ENCODE measurements around the gene IDH2. TPM values are rescaled to one million over a fixed set of nuclear protein-coding genes. Genes with fewer than 3 reads are reported as not detected.
A peak's percentile ranks its signal among the peaks of the same experiment; 100 is the strongest.

Gene IDH2
- total RNA-seq, 1 experiment from 2014 or later, result 53.3 TPM

DNA sequence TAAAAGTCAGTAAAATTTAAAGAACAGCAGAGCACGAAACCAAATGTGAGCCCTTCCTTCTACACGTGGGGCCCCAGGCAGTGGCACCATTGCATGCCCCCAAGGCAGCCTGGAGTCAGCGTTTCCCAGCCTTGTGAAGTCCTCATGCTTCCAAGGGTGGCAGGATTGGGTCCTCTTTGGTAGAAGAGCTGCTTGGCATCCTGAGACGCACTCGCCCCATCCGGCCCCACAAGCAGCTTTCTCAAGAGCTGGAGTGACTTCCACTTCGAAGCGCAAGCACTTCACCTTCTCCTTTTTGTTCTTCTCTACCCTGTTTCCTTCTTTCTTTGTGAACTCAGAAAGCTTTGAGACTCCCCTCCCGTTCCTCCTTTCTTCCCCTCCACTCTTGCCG, 66.4 kb downstream of the IDH2 start:
- H3K9me3 Mint-ChIP-seq, result no peaks in the 10 kb centered on the region
- peaks cover 70% of the 10 kb centered on the region for H3K4me1 Mint-ChIP-seq
- H3K4me3 Mint-ChIP-seq, result no peak overlapping the region
- POLR2A ChIA-PET, result interaction anchor here (1.6 kb wide), 1 partner anchor 67 kb away, joined by 5 read pairs; the partner anchor contains the start of gene IDH2
- TF ChIP-seq SMAD4 (CRISPR knock-in tag; IDR thresholded peaks at IDR 0.05) (no peak), ETV6 (CRISPR knock-in tag; IDR thresholded peaks at IDR 0.05) (no peak), NR3C1 (CRISPR knock-in tag; conservative IDR thresholded peaks at IDR 0.05; ENCODE audit: low read depth) (no peak), ZBTB21 (CRISPR knock-in tag; IDR thresholded peaks at IDR 0.05; ENCODE audit: borderline replicate concordance) (no peak), FOXJ3 (CRISPR knock-in tag; IDR thresholded peaks at IDR 0.05; ENCODE audit: borderline replicate concordance) (no peak), ZNF219 (CRISPR knock-in tag; IDR thresholded peaks at IDR 0.05; ENCODE audit: borderline replicate concordance) (no peak), ELF4 (CRISPR knock-in tag; IDR thresholded peaks at IDR 0.05; ENCODE audit: low read depth) (no peak)
- TF ChIP-seq, protein P1, sequence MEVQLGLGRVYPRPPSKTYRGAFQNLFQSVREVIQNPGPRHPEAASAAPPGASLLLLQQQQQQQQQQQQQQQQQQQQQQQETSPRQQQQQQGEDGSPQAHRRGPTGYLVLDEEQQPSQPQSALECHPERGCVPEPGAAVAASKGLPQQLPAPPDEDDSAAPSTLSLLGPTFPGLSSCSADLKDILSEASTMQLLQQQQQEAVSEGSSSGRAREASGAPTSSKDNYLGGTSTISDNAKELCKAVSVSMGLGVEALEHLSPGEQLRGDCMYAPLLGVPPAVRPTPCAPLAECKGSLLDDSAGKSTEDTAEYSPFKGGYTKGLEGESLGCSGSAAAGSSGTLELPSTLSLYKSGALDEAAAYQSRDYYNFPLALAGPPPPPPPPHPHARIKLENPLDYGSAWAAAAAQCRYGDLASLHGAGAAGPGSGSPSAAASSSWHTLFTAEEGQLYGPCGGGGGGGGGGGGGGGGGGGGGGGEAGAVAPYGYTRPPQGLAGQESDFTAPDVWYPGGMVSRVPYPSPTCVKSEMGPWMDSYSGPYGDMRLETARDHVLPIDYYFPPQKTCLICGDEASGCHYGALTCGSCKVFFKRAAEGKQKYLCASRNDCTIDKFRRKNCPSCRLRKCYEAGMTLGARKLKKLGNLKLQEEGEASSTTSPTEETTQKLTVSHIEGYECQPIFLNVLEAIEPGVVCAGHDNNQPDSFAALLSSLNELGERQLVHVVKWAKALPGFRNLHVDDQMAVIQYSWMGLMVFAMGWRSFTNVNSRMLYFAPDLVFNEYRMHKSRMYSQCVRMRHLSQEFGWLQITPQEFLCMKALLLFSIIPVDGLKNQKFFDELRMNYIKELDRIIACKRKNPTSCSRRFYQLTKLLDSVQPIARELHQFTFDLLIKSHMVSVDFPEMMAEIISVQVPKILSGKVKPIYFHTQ (CRISPR knock-in tag; IDR thresholded peaks at IDR 0.05), result no peak
- TF ChIP-seq, protein P2, sequence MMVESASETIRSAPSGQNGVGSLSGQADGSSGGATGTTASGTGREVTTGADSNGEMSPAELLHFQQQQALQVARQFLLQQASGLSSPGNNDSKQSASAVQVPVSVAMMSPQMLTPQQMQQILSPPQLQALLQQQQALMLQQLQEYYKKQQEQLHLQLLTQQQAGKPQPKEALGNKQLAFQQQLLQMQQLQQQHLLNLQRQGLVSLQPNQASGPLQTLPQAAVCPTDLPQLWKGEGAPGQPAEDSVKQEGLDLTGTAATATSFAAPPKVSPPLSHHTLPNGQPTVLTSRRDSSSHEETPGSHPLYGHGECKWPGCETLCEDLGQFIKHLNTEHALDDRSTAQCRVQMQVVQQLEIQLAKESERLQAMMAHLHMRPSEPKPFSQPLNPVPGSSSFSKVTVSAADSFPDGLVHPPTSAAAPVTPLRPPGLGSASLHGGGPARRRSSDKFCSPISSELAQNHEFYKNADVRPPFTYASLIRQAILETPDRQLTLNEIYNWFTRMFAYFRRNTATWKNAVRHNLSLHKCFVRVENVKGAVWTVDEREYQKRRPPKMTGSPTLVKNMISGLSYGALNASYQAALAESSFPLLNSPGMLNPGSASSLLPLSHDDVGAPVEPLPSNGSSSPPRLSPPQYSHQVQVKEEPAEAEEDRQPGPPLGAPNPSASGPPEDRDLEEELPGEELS (CRISPR knock-in tag; IDR thresholded peaks at IDR 0.05), result no peak
- TF ChIP-seq, protein P3, sequence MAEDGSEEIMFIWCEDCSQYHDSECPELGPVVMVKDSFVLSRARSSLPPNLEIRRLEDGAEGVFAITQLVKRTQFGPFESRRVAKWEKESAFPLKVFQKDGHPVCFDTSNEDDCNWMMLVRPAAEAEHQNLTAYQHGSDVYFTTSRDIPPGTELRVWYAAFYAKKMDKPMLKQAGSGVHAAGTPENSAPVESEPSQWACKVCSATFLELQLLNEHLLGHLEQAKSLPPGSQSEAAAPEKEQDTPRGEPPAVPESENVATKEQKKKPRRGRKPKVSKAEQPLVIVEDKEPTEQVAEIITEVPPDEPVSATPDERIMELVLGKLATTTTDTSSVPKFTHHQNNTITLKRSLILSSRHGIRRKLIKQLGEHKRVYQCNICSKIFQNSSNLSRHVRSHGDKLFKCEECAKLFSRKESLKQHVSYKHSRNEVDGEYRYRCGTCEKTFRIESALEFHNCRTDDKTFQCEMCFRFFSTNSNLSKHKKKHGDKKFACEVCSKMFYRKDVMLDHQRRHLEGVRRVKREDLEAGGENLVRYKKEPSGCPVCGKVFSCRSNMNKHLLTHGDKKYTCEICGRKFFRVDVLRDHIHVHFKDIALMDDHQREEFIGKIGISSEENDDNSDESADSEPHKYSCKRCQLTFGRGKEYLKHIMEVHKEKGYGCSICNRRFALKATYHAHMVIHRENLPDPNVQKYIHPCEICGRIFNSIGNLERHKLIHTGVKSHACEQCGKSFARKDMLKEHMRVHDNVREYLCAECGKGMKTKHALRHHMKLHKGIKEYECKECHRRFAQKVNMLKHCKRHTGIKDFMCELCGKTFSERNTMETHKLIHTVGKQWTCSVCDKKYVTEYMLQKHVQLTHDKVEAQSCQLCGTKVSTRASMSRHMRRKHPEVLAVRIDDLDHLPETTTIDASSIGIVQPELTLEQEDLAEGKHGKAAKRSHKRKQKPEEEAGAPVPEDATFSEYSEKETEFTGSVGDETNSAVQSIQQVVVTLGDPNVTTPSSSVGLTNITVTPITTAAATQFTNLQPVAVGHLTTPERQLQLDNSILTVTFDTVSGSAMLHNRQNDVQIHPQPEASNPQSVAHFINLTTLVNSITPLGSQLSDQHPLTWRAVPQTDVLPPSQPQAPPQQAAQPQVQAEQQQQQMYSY (CRISPR knock-in tag; IDR thresholded peaks at IDR 0.05), result no peak
- TF ChIP-seq, protein P4, sequence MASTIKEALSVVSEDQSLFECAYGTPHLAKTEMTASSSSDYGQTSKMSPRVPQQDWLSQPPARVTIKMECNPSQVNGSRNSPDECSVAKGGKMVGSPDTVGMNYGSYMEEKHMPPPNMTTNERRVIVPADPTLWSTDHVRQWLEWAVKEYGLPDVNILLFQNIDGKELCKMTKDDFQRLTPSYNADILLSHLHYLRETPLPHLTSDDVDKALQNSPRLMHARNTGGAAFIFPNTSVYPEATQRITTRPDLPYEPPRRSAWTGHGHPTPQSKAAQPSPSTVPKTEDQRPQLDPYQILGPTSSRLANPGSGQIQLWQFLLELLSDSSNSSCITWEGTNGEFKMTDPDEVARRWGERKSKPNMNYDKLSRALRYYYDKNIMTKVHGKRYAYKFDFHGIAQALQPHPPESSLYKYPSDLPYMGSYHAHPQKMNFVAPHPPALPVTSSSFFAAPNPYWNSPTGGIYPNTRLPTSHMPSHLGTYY (CRISPR knock-in tag; IDR thresholded peaks at IDR 0.05), result no peak
- TF ChIP-seq, protein P5, sequence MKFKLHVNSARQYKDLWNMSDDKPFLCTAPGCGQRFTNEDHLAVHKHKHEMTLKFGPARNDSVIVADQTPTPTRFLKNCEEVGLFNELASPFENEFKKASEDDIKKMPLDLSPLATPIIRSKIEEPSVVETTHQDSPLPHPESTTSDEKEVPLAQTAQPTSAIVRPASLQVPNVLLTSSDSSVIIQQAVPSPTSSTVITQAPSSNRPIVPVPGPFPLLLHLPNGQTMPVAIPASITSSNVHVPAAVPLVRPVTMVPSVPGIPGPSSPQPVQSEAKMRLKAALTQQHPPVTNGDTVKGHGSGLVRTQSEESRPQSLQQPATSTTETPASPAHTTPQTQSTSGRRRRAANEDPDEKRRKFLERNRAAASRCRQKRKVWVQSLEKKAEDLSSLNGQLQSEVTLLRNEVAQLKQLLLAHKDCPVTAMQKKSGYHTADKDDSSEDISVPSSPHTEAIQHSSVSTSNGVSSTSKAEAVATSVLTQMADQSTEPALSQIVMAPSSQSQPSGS (CRISPR knock-in tag; IDR thresholded peaks at IDR 0.05; ENCODE audit: borderline replicate concordance, low read depth), result no peak
- TF ChIP-seq, protein P6, sequence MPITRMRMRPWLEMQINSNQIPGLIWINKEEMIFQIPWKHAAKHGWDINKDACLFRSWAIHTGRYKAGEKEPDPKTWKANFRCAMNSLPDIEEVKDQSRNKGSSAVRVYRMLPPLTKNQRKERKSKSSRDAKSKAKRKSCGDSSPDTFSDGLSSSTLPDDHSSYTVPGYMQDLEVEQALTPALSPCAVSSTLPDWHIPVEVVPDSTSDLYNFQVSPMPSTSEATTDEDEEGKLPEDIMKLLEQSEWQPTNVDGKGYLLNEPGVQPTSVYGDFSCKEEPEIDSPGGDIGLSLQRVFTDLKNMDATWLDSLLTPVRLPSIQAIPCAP (CRISPR knock-in tag; IDR thresholded peaks at IDR 0.05), result no peak
- TF ChIP-seq, protein P7, sequence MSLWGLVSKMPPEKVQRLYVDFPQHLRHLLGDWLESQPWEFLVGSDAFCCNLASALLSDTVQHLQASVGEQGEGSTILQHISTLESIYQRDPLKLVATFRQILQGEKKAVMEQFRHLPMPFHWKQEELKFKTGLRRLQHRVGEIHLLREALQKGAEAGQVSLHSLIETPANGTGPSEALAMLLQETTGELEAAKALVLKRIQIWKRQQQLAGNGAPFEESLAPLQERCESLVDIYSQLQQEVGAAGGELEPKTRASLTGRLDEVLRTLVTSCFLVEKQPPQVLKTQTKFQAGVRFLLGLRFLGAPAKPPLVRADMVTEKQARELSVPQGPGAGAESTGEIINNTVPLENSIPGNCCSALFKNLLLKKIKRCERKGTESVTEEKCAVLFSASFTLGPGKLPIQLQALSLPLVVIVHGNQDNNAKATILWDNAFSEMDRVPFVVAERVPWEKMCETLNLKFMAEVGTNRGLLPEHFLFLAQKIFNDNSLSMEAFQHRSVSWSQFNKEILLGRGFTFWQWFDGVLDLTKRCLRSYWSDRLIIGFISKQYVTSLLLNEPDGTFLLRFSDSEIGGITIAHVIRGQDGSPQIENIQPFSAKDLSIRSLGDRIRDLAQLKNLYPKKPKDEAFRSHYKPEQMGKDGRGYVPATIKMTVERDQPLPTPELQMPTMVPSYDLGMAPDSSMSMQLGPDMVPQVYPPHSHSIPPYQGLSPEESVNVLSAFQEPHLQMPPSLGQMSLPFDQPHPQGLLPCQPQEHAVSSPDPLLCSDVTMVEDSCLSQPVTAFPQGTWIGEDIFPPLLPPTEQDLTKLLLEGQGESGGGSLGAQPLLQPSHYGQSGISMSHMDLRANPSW (CRISPR knock-in tag; conservative IDR thresholded peaks at IDR 0.05; ENCODE audit: low read depth), result no peak
- ATAC-seq, result no peak
- no peaks in the 10 kb centered on the region for H3K36me3 Mint-ChIP-seq
- no peak for DNase-seq (ENCODE audit: low spot score)
- H3K27ac Mint-ChIP-seq, result peak overlapping the region; percentile 72; the same call in 1 of the 2 replicates
- CTCF ChIA-PET, result interaction anchor here (0.7 kb wide), 1 partner anchor 38 kb away, joined by 4 read pairs; no protein-coding TSS in a partner anchor
- no peaks in the 10 kb centered on the region for H3K27me3 Mint-ChIP-seq (ENCODE audit: low read depth)
